Vagina (tissue), 2 donors: Measurements from ENCODE around the gene GALNT6.

ENCODE experiments used
- POLR2A ChIP-seq, 2 donors: fragments of 450-650 bp; IDR thresholded peaks; one replicate each; pipeline ENCODE4 v1.6.1; 2017; ENCODE audit warnings: antibody characterized with exemption in 2 of 2, mild to moderate bottlenecking in 2 of 2, moderate library complexity in 2 of 2
- POLR2AphosphoS5 ChIP-seq, 2 donors: sonication (generic); formaldehyde crosslinking; IDR thresholded peaks; one replicate each; pipeline ENCODE4 v1.9.0; 2017; ENCODE audit warnings: antibody characterized with exemption in 2 of 2, mild to moderate bottlenecking in 2 of 2, low read depth in 1 of 2; ENCODE audit not compliant: insufficient read depth in 1 of 2
- TF ChIP-seq, protein P1 (sequence below), 3 experiments: fragments of 450-650 bp in 2 of 3; fragments of 200-600 bp in 1 of 3; sonication (generic) in 1 of 3; IDR thresholded peaks; one replicate each; pipeline ENCODE4 v1.5.1; 2017 to 2019; ENCODE audit warnings: antibody characterized with exemption in 3 of 3, mild to moderate bottlenecking in 2 of 3, moderate library complexity in 2 of 3

DNA sequence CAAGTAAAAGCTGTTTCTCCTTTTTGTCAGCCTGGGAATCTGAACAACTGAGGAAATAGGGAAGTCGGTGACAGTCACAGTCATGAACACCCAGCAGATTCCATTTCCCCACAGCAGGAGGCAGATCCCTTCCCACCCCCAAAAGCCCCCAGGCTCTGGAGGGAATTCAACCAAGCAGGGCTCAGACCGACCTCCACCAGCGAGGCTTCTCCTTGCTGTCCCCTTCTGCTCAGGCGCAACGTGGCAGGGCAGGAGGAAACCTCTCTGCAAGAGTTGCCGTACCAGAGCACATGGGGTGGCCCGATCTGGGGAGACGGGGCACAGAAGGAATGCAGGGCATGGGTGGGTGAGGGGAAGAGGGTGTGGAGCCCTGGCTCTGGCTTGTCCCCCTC lies 319 bp downstream of the GALNT6 start:
- TF ChIP-seq, protein P1, sequence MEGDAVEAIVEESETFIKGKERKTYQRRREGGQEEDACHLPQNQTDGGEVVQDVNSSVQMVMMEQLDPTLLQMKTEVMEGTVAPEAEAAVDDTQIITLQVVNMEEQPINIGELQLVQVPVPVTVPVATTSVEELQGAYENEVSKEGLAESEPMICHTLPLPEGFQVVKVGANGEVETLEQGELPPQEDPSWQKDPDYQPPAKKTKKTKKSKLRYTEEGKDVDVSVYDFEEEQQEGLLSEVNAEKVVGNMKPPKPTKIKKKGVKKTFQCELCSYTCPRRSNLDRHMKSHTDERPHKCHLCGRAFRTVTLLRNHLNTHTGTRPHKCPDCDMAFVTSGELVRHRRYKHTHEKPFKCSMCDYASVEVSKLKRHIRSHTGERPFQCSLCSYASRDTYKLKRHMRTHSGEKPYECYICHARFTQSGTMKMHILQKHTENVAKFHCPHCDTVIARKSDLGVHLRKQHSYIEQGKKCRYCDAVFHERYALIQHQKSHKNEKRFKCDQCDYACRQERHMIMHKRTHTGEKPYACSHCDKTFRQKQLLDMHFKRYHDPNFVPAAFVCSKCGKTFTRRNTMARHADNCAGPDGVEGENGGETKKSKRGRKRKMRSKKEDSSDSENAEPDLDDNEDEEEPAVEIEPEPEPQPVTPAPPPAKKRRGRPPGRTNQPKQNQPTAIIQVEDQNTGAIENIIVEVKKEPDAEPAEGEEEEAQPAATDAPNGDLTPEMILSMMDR (IDR thresholded peaks at IDR 0.05), result no peak
- TF ChIP-seq POLR2A (IDR thresholded peaks at IDR 0.05), result no peak
- peak in 1 of 2 donors; percentile 9 for TF ChIP-seq POLR2AphosphoS5 (IDR thresholded peaks at IDR 0.05; ENCODE audit: insufficient read depth in 1 of 2, low read depth in 1 of 2)
